HCT116 (cell line): Measurements from ENCODE around the gene POM121L12. TPM values are rescaled to one million over a fixed set of nuclear protein-coding genes. Genes with fewer than 3 reads are reported as not detected.

Source experiments
- ATAC-seq: fragments of 200-7000 bp; cut with Tn5 transposase; 2 replicates; pipeline ENCODE4 v1.9.1; 2020; ENCODE audit warnings: mild to moderate bottlenecking, moderate library complexity
- BruUV-seq: library from RNA; stranded (reverse); fragments of 400-500 nt; replicated peaks from 2 replicates; lab custom pipeline; 2021; lab: Mats Ljungman, UMichigan
- CTCF ChIA-PET: fragments of 300-600 bp; sonication (Branson Sonifier 250); formaldehyde crosslinking; loops from one replicate; lab custom pipeline; 2021; ENCODE audit warnings: antibody characterized with exemption; lab: Charles Lee
- POLR2A ChIA-PET: fragments of 300-600, 350-600 bp; sonication (Branson Sonifier 250); formaldehyde crosslinking; loops from one replicate; lab custom pipeline; 2021; ENCODE audit warnings: antibody characterized with exemption; lab: Charles Lee
- RAD21 ChIA-PET, 2 experiments: fragments of 300-600 bp; sonication (Branson Sonifier 250); formaldehyde crosslinking; loops; one replicate each; lab custom pipeline; 2023; ENCODE audit warnings: low total read pairs in 2 of 2; ENCODE audit not compliant: uncharacterized antibody in 2 of 2, unreplicated experiment in 2 of 2, low non-redundant PET in 1 of 2; lab: Charles Lee
- DNase-seq: peaks from one replicate; pipeline ENCODE4 v3.0.0-alpha.2; 2010; ENCODE audit warnings: low read depth, low spot score
- H2AFZ ChIP-seq: fragments of 200-600 bp; shearing (Covaris generic), sonication (generic); 2 replicates; pipeline ENCODE4 v1.6.1; 2017; ENCODE audit warnings: low read depth, mixed run types, mixed read lengths, antibody characterized with exemption, low read length; ENCODE audit not compliant: poor library complexity, severe bottlenecking
- H3K27ac ChIP-seq: 2 replicates; pipeline ENCODE4 v1.5.1; 2012; ENCODE audit warnings: low read depth, low read length
- H3K27me3 ChIP-seq: fragments of 200-600 bp; sonication (generic); 2 replicates; pipeline ENCODE4 v1.6.1; 2016; ENCODE audit warnings: mixed run types, low read length, mixed read lengths; ENCODE audit not compliant: insufficient read depth
- H3K36me3 ChIP-seq, 2 experiments: fragments of 200-500 bp in 1 of 2; fragments of 200-600 bp in 1 of 2; sonication (Bioruptor generic) in 1 of 2; sonication (generic) in 1 of 2; 2 replicates each; pipeline versions ENCODE4 v1.5.1 to v1.6.1; 2014 to 2016; ENCODE audit warnings: low read length in 2 of 2, inconsistent platforms in 1 of 2, mixed read lengths in 1 of 2, mixed run types in 1 of 2; ENCODE audit not compliant: insufficient read depth in 2 of 2, control insufficient read depth in 1 of 2
- H3K4me1 ChIP-seq, 2 experiments: fragments of 200-600 bp in 1 of 2; sonication (generic) in 1 of 2; 2 replicates each; pipeline versions ENCODE4 v1.5.1 to v1.6.1; 2012 to 2017; ENCODE audit warnings: low read length in 2 of 2, inconsistent platforms in 1 of 2, mild to moderate bottlenecking in 1 of 2, mixed read lengths in 1 of 2, mixed run types in 1 of 2, moderate library complexity in 1 of 2; ENCODE audit not compliant: insufficient read depth in 2 of 2, control insufficient read depth in 1 of 2
- H3K4me2 ChIP-seq: fragments of 200-600 bp; sonication (generic); 2 replicates; pipeline ENCODE4 v1.6.1; 2017; ENCODE audit warnings: mixed run types, low read length, mixed read lengths
- H3K4me3 ChIP-seq, 2 experiments: fragments of 200-600 bp in 1 of 2; sonication (generic) in 1 of 2; replicated peaks in 1 of 2; 2 replicates each; pipeline ENCODE4 v1.5.1; 2011 to 2016; ENCODE audit warnings: low read length in 2 of 2, control low read depth in 1 of 2, low read depth in 1 of 2, mild to moderate bottlenecking in 1 of 2, mixed read lengths in 1 of 2, mixed run types in 1 of 2
- H3K79me2 ChIP-seq: fragments of 200-600 bp; sonication (generic); 2 replicates; pipeline ENCODE4 v1.6.1; 2017; ENCODE audit warnings: mild to moderate bottlenecking, mixed run types, low read length, moderate library complexity, mixed read lengths; ENCODE audit not compliant: insufficient read depth
- H3K9ac ChIP-seq: fragments of 200-600 bp; sonication (generic); 2 replicates; pipeline ENCODE4 v1.6.1; 2016; ENCODE audit warnings: low read length, mixed read lengths
- H3K9me2 ChIP-seq: fragments of 200-600 bp; sonication (generic), shearing (Covaris generic); 2 replicates; pipeline ENCODE4 v1.6.1; 2017; ENCODE audit warnings: mixed run types, mild to moderate bottlenecking, moderate library complexity; ENCODE audit not compliant: insufficient read depth
- H3K9me3 ChIP-seq, 2 experiments: fragments of 200-500 bp in 1 of 2; fragments of 200-600 bp in 1 of 2; sonication (Bioruptor generic) in 1 of 2; sonication (generic) in 1 of 2; 2 replicates each; pipeline ENCODE4 v1.6.1; 2014 to 2017; ENCODE audit warnings: low read length in 2 of 2, mixed read lengths in 2 of 2, inconsistent platforms in 1 of 2, low read depth in 1 of 2, mild to moderate bottlenecking in 1 of 2, mixed run types in 1 of 2, moderate library complexity in 1 of 2; ENCODE audit not compliant: control insufficient read depth in 1 of 2, insufficient read depth in 1 of 2
- H4K20me1 ChIP-seq: fragments of 200-600 bp; sonication (generic), shearing (Covaris generic); 2 replicates; pipeline ENCODE4 v1.6.1; 2017; ENCODE audit warnings: mixed run types, mild to moderate bottlenecking, moderate library complexity; ENCODE audit not compliant: insufficient read depth
- CBX3 ChIP-seq: IDR thresholded peaks from 2 replicates; pipeline ENCODE4 v1.6.1; 2012; ENCODE audit warnings: low read depth
- CEBPB ChIP-seq: IDR thresholded peaks from 2 replicates; pipeline ENCODE4 v1.6.1; 2012; ENCODE audit warnings: low read depth
- CTCF ChIP-seq, 3 experiments: fragments of 200-600 bp in 1 of 3; sonication (generic) in 1 of 3; IDR thresholded peaks in 2 of 3; conservative IDR thresholded peaks in 1 of 3; 2 replicates each; pipeline ENCODE4 v1.5.1; 2012 to 2017; ENCODE audit warnings: low read depth in 2 of 3, low read length in 2 of 3, antibody characterized with exemption in 1 of 3, borderline replicate concordance in 1 of 3, control low read depth in 1 of 3, mild to moderate bottlenecking in 1 of 3, mixed read lengths in 1 of 3, mixed run types in 1 of 3, moderate library complexity in 1 of 3; ENCODE audit not compliant: insufficient read depth in 1 of 3
- EGR1 ChIP-seq: IDR thresholded peaks from 2 replicates; pipeline ENCODE4 v1.6.1; 2012; ENCODE audit warnings: low read depth
- EZH2 ChIP-seq: fragments of 200-600 bp; sonication (generic); IDR thresholded peaks from 2 replicates; pipeline ENCODE4 v1.6.1; 2017; ENCODE audit warnings: antibody characterized with exemption, mixed run types
- EZH2phosphoT487 ChIP-seq: fragments of 200-600 bp; IDR thresholded peaks from 2 replicates; pipeline ENCODE4 v1.6.1; 2018; ENCODE audit warnings: antibody characterized with exemption, borderline replicate concordance
- FOSL1 ChIP-seq: IDR thresholded peaks from 2 replicates; pipeline ENCODE4 v1.6.1; 2012; ENCODE audit warnings: low read depth
- POLR2A ChIP-seq: IDR thresholded peaks from 2 replicates; pipeline ENCODE4 v1.7.0; 2011; ENCODE audit warnings: borderline replicate concordance; ENCODE audit not compliant: insufficient read depth, insufficient read length; ENCODE audit errors: extremely low read depth
- SRF ChIP-seq: IDR thresholded peaks from 2 replicates; pipeline ENCODE4 v1.6.1; 2012; ENCODE audit warnings: low read depth
- TCF7L2 ChIP-seq: IDR thresholded peaks from 2 replicates; pipeline ENCODE4 v1.7.0; 2011; ENCODE audit warnings: borderline replicate concordance, inconsistent platforms; ENCODE audit not compliant: insufficient read depth, insufficient read length; ENCODE audit errors: extremely low read depth
- YY1 ChIP-seq: IDR thresholded peaks from 2 replicates; pipeline ENCODE4 v1.6.1; 2011; ENCODE audit warnings: low read length, low read depth, moderate library complexity, mild to moderate bottlenecking; ENCODE audit not compliant: insufficient replicate concordance; ENCODE audit errors: extremely low read depth
- ZFX ChIP-seq: fragments of 450-650 bp; IDR thresholded peaks from 2 replicates; pipeline ENCODE4 v1.6.1; 2017
- intact Hi-C: fragments of 100-400 bp; cut with micrococcal nuclease; formaldehyde crosslinking; loops from 2 replicates; pipeline ENCODE4 v1.10.0; 2022
- total RNA-seq: library from RNA; stranded (reverse); gene quantifications from one replicate; pipeline ENCODE4 v1.2.1, GENCODE V29; 2021; ENCODE audit not compliant: unreplicated experiment
- TF ChIP-seq, protein P1 (sequence below): IDR thresholded peaks from 2 replicates; pipeline ENCODE4 v1.6.1; 2012; ENCODE audit warnings: low read depth
- TF ChIP-seq, protein P2 (sequence below): IDR thresholded peaks from 2 replicates; pipeline ENCODE4 v1.6.1; 2012

POM121L12 gene
- total RNA-seq, 1 experiment from 2014 or later: not detected

DNA sequence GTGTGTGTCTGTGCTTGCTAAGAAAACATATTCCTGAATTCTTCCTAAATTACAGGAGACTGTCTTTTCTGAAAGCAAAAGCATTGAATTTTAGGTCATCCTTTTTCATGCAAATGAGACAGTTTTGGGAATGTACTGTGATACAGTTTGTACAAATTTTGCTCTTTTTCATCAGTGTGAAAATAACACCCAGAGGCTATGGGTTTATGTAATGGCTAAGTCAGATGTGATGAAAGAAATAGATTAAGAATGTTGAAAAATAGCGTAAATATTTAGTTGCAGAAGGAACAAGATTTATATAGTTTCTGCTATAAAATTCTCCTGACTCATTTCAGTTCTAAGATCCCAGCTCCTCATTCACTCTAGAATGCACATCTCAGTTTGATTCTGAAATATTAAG is 24.6 kb downstream of the POM121L12 start:
- TF ChIP-seq SRF (no peak), EGR1 (no peak), EZH2 (no peak), POLR2A (no peak)
- Histone ChIP-seq H3K4me2 (no peak overlapping the region), H3K27me3 (no peaks in the 10 kb centered on the region), H3K36me3 (no peaks in the 10 kb centered on the region), H2AFZ (no peak overlapping the region), H3K9ac (no peak overlapping the region), H3K27ac (no peak overlapping the region), H3K9me2 (no peaks in the 10 kb centered on the region), H3K4me1 (no peaks in the 10 kb centered on the region), H3K4me3 (no peak overlapping the region), H4K20me1 (no peaks in the 10 kb centered on the region), H3K9me3 (peaks cover 15 to 27% of the 10 kb centered on the region in 2 experiments; a peak in 2 of 4 replicates), H3K79me2 (no peaks in the 10 kb centered on the region)
- no peak for DNase-seq
- CTCF ChIA-PET: no interaction called here
- RAD21 ChIA-PET: no interaction called here
- POLR2A ChIA-PET: no interaction called here
- no TSS peak for BruUV-seq
- intact Hi-C loops: no loop called here
- ATAC-seq: no peak

DNA sequence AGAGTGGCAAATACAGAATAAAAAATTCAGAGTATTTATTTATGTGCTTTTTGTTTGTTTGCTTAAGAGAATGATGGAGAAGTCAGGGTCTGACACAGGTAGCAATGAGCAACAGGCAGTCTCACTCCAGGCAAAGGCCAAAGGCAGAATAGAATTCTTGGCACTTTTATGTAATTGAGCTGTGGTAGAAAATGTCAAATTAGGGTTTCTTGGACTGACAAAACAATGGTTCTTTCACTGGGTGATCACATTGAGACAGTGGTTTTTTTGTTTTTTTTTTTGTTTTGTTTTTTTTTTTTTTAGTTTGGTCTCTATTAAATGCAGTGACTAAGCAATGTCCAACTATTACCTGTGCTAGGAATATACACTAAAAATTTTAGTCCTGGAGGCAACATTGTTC is 27.4 kb downstream of the POM121L12 start:
- Histone ChIP-seq H2AFZ (no peak overlapping the region), H3K4me2 (no peak overlapping the region), H3K9ac (no peak overlapping the region), H3K36me3 (no peaks in the 10 kb centered on the region), H3K4me1 (no peaks in the 10 kb centered on the region), H3K27me3 (no peaks in the 10 kb centered on the region), H3K79me2 (no peaks in the 10 kb centered on the region), H3K27ac (no peak overlapping the region), H4K20me1 (no peaks in the 10 kb centered on the region), H3K9me3 (peaks cover 15 to 31% of the 10 kb centered on the region in 2 experiments; a peak in 2 of 4 replicates), H3K9me2 (no peaks in the 10 kb centered on the region), H3K4me3 (no peak overlapping the region)
- no TSS peak for BruUV-seq
- CTCF ChIA-PET: no interaction called here
- RAD21 ChIA-PET: no interaction called here
- POLR2A ChIA-PET: no interaction called here
- intact Hi-C loops: no loop called here
- TF ChIP-seq, protein P1, sequence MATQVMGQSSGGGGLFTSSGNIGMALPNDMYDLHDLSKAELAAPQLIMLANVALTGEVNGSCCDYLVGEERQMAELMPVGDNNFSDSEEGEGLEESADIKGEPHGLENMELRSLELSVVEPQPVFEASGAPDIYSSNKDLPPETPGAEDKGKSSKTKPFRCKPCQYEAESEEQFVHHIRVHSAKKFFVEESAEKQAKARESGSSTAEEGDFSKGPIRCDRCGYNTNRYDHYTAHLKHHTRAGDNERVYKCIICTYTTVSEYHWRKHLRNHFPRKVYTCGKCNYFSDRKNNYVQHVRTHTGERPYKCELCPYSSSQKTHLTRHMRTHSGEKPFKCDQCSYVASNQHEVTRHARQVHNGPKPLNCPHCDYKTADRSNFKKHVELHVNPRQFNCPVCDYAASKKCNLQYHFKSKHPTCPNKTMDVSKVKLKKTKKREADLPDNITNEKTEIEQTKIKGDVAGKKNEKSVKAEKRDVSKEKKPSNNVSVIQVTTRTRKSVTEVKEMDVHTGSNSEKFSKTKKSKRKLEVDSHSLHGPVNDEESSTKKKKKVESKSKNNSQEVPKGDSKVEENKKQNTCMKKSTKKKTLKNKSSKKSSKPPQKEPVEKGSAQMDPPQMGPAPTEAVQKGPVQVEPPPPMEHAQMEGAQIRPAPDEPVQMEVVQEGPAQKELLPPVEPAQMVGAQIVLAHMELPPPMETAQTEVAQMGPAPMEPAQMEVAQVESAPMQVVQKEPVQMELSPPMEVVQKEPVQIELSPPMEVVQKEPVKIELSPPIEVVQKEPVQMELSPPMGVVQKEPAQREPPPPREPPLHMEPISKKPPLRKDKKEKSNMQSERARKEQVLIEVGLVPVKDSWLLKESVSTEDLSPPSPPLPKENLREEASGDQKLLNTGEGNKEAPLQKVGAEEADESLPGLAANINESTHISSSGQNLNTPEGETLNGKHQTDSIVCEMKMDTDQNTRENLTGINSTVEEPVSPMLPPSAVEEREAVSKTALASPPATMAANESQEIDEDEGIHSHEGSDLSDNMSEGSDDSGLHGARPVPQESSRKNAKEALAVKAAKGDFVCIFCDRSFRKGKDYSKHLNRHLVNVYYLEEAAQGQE: no peak
- TF ChIP-seq EZH2phosphoT487 (no peak), FOSL1 (no peak), CBX3 (no peak), SRF (no peak), CEBPB (no peak), ZFX (no peak), EGR1 (no peak), CTCF (IDR thresholded peaks at IDR 0.05 in 2 of 3, conservative IDR thresholded peaks at IDR 0.05 in 1 of 3; ENCODE audit: borderline replicate concordance in 1 of 3, insufficient read depth in 1 of 3, low read depth in 2 of 3, low read length in 2 of 3) (no peak), TCF7L2 (no peak), YY1 (no peak)
- TF ChIP-seq, protein P2, sequence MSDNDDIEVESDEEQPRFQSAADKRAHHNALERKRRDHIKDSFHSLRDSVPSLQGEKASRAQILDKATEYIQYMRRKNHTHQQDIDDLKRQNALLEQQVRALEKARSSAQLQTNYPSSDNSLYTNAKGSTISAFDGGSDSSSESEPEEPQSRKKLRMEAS: no peak
- DNase-seq (no peak), ATAC-seq (no peak)
